ENCODE measurements around the gene DNAAF8. TPM values are rescaled to one million over a fixed set of nuclear protein-coding genes. Genes with fewer than 3 reads are reported as not detected.

DNAAF8 gene
- total RNA-seq, 1 donor = 1.1 TPM

DNA sequence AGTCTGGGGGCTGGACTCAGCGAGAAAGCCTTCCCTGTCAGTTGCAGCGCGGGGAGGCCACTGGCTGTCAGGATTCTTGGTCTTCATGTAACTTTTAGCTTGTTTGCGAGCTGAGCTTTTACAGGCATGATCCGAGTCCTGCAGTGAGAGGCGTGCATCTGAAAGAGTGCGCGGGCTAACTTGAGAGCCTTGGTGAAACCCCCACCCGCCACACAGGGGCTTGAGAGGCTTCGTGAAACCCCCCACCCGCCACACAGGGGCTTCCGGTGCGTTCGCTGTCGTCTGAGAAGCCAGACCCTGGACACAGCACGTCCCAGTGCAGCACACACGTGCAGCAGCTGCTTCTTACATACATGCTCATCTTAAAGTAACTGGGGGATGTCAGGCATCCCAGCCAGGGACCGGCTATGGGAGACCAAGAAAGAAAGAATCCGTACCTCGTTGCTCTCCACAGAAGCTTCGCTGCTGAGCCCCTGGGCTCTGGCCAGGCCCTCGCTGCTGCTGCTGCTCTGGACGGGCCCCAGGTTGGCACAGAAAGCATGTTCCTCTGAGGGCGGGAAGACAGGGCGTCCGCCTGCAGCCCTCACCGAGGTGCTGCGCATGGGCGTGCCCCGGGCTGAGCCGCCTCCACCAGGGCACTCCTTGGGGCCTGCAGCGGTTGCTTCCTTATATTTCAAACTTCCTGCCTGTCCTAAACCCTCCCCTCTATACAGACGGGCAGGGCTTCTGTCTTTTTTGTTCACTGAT lies 33.2 kb upstream of the DNAAF8 start:
- Histone ChIP-seq H3K4me1 (ENCODE audit: insufficient read depth, low read length) (no peaks in the 10 kb centered on the region), H3K4me3 (ENCODE audit: insufficient read depth, low read length) (no peak overlapping the region), H3K27ac (ENCODE audit: low read depth, low read length) (no peak overlapping the region), H3K27me3 (ENCODE audit: insufficient read depth, low read length) (no peaks in the 10 kb centered on the region), H3K4me2 (ENCODE audit: insufficient read depth, low read length) (no peak overlapping the region), H3K9me3 (ENCODE audit: low read depth, low read length) (no peaks in the 10 kb centered on the region), H3K36me3 (ENCODE audit: insufficient read depth, low read length) (peaks cover 57% of the 10 kb centered on the region), H2AFZ (ENCODE audit: low read length) (no peak overlapping the region), H3K79me2 (ENCODE audit: insufficient read depth, low read length) (no peaks in the 10 kb centered on the region), H4K20me1 (ENCODE audit: insufficient read depth, low read length) (peaks cover 3% of the 10 kb centered on the region)
- TF ChIP-seq, protein P1, sequence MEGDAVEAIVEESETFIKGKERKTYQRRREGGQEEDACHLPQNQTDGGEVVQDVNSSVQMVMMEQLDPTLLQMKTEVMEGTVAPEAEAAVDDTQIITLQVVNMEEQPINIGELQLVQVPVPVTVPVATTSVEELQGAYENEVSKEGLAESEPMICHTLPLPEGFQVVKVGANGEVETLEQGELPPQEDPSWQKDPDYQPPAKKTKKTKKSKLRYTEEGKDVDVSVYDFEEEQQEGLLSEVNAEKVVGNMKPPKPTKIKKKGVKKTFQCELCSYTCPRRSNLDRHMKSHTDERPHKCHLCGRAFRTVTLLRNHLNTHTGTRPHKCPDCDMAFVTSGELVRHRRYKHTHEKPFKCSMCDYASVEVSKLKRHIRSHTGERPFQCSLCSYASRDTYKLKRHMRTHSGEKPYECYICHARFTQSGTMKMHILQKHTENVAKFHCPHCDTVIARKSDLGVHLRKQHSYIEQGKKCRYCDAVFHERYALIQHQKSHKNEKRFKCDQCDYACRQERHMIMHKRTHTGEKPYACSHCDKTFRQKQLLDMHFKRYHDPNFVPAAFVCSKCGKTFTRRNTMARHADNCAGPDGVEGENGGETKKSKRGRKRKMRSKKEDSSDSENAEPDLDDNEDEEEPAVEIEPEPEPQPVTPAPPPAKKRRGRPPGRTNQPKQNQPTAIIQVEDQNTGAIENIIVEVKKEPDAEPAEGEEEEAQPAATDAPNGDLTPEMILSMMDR (IDR thresholded peaks at IDR 0.05; ENCODE audit: extremely low read depth, low read depth, low read length) = no peak
- peak; percentile 37 for DNase-seq (ENCODE audit: insufficient read length, low spot score, missing footprints)

DNA sequence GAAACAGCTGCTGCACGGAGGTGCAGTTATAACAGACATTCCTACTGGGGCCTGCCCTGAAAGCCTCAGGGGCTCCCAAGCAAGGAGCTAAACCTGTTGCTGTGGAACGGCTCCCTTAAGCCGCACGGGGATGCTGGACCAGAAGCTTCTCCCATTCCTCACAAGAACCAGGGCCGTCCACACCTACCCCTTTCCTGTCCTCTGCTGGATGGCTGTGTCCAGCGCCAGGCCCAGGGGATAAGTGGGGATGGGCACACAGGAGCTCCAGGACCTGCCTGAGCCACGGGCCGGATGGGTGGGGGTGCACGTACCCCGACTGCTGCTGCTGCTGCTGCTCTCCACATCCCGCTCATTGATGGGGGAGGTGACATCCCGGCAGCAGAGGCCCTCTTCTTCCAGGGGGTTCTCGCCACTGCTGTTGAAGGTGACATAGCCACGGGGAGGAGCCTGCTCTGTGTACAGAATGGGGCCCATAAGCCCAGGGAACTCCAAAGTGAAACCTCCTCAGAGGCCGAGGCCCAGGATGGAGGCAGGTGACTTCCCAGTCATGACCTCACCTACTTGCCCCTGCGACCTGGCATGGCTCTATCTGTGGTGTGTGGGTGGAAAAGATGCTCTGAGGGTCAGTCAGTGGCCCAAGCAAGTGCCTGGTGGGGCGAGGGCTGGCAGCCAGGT lies 32.4 kb upstream of the DNAAF8 start:
- no peak overlapping the region for H3K4me2 ChIP-seq (ENCODE audit: insufficient read depth, low read length)
- peak; percentile 86 for DNase-seq (ENCODE audit: insufficient read length, low spot score, missing footprints)
- H3K27ac ChIP-seq (ENCODE audit: low read depth, low read length) = no peak overlapping the region
- no peaks in the 10 kb centered on the region for H3K4me1 ChIP-seq (ENCODE audit: insufficient read depth, low read length)
- H4K20me1 ChIP-seq (ENCODE audit: insufficient read depth, low read length) = no peaks in the 10 kb centered on the region
- no peak overlapping the region for H3K4me3 ChIP-seq (ENCODE audit: insufficient read depth, low read length)
- no peaks in the 10 kb centered on the region for H3K9me3 ChIP-seq (ENCODE audit: low read depth, low read length)
- H3K36me3 ChIP-seq (ENCODE audit: insufficient read depth, low read length) = peaks cover 56% of the 10 kb centered on the region
- H3K27me3 ChIP-seq (ENCODE audit: insufficient read depth, low read length) = no peaks in the 10 kb centered on the region
- no peaks in the 10 kb centered on the region for H3K79me2 ChIP-seq (ENCODE audit: insufficient read depth, low read length)
- TF ChIP-seq, protein P1 (IDR thresholded peaks at IDR 0.05; ENCODE audit: extremely low read depth, low read depth, low read length) = no peak
- no peak overlapping the region for H2AFZ ChIP-seq (ENCODE audit: low read length)

- no peaks in the 10 kb centered on the region for H4K20me1 ChIP-seq (ENCODE audit: insufficient read depth, low read length)
- no peaks in the 10 kb centered on the region for H3K9me3 ChIP-seq (ENCODE audit: low read depth, low read length)
- H2AFZ ChIP-seq (ENCODE audit: low read length) = no peak overlapping the region
- no peaks in the 10 kb centered on the region for H3K79me2 ChIP-seq (ENCODE audit: insufficient read depth, low read length)
- H3K4me2 ChIP-seq (ENCODE audit: insufficient read depth, low read length) = no peak overlapping the region
- no peak overlapping the region for H3K4me3 ChIP-seq (ENCODE audit: insufficient read depth, low read length)
- TF ChIP-seq, protein P1 (IDR thresholded peaks at IDR 0.05; ENCODE audit: extremely low read depth, low read depth, low read length) = no peak
- H3K27ac ChIP-seq (ENCODE audit: low read depth, low read length) = no peak overlapping the region
- H3K36me3 ChIP-seq (ENCODE audit: insufficient read depth, low read length) = peaks cover 58% of the 10 kb centered on the region
- no peaks in the 10 kb centered on the region for H3K4me1 ChIP-seq (ENCODE audit: insufficient read depth, low read length)
- peak; percentile 23 for DNase-seq (ENCODE audit: insufficient read length, low spot score, missing footprints)
- no peaks in the 10 kb centered on the region for H3K27me3 ChIP-seq (ENCODE audit: insufficient read depth, low read length)
Observed at GRCh38 chr16:4702466-4702808, 31.9 kb upstream of the DNAAF8 start.

DNA sequence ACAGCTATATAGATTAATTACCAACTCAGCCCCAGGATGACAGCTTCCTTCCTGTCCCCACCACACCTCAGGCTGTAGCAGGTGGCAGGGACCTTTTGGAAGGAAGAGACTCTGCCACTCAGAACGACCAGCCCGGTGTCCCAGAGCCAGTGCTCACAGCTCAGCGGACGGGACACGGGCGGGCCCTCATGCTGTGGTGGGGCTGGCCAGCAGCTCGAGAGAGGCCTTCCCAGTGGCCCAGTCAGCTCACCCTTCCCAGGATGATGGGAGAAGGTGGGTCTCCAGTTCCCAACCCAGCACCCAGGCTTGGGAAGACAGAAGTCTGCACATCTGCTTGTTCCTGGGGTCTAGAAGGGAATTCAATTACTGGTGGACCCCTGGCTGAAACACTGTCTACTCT lies 30.4 kb upstream of the DNAAF8 start:
- Histone ChIP-seq H3K79me2 (ENCODE audit: insufficient read depth, low read length) (no peaks in the 10 kb centered on the region), H3K4me1 (ENCODE audit: insufficient read depth, low read length) (no peaks in the 10 kb centered on the region), H4K20me1 (ENCODE audit: insufficient read depth, low read length) (no peaks in the 10 kb centered on the region), H2AFZ (ENCODE audit: low read length) (no peak overlapping the region), H3K9me3 (ENCODE audit: low read depth, low read length) (no peaks in the 10 kb centered on the region), H3K4me3 (ENCODE audit: insufficient read depth, low read length) (no peak overlapping the region), H3K4me2 (ENCODE audit: insufficient read depth, low read length) (no peak overlapping the region), H3K27ac (ENCODE audit: low read depth, low read length) (no peak overlapping the region), H3K36me3 (ENCODE audit: insufficient read depth, low read length) (peaks cover 61% of the 10 kb centered on the region), H3K27me3 (ENCODE audit: insufficient read depth, low read length) (no peaks in the 10 kb centered on the region)
- TF ChIP-seq, protein P1 (IDR thresholded peaks at IDR 0.05; ENCODE audit: extremely low read depth, low read depth, low read length) = no peak
- DNase-seq (ENCODE audit: insufficient read length, low spot score, missing footprints) = peak; percentile 72
